ENCODE measurements around the gene SPDYE6. TPM values are rescaled to one million over a fixed set of nuclear protein-coding genes. Genes with fewer than 3 reads are reported as not detected.

Gene SPDYE6
- total and polyA plus RNA-seq, 4 donors = 2.4 TPM; not detected in 3

GRCh38 chr7:102323914-102324195, 32.4 kb downstream of the SPDYE6 start:
- Histone ChIP-seq H3K27ac (ENCODE audit: low read depth in 1 of 2, low read length in 2 of 2) (no peak overlapping the region), H3K9ac (ENCODE audit: low read depth in 1 of 2, low read length in 2 of 2) (no peak overlapping the region), H3K4me3 (ENCODE audit: low read depth in 1 of 3, low read length in 3 of 3) (no peak overlapping the region), H3K36me3 (ENCODE audit: control insufficient read depth in 4 of 4, insufficient read depth in 3 of 4, low read depth in 1 of 4, low read length in 3 of 4) (no peaks in the 10 kb centered on the region), H3K9me3 (ENCODE audit: control insufficient read depth in 4 of 4, low read length in 3 of 4) (no peaks in the 10 kb centered on the region), H3K4me1 (ENCODE audit: control insufficient read depth in 4 of 4, insufficient read depth in 4 of 4, low read length in 3 of 4) (no peaks in the 10 kb centered on the region), H3K27me3 (ENCODE audit: control insufficient read depth in 4 of 4, insufficient read depth in 4 of 4, low read length in 3 of 4) (no peaks in the 10 kb centered on the region)
- WGBS = 85% methylated on average over 5 of the region's 5 CpGs
- TF ChIP-seq ATF3 (IDR thresholded peaks at IDR 0.05) = no peak
- no peak for DNase-seq (ENCODE audit: low spot score)

- no peaks in the 10 kb centered on the region for H3K36me3 ChIP-seq (ENCODE audit: control insufficient read depth in 4 of 4, insufficient read depth in 3 of 4, low read depth in 1 of 4, low read length in 3 of 4)
- H3K4me3 ChIP-seq (ENCODE audit: low read depth in 1 of 3, low read length in 3 of 3) = no peak overlapping the region
- no peak for DNase-seq (ENCODE audit: low spot score)
- H3K9me3 ChIP-seq (ENCODE audit: control insufficient read depth in 4 of 4, low read length in 3 of 4) = no peaks in the 10 kb centered on the region
- WGBS = 67% methylated on average over 8 of the region's 8 CpGs
- H3K27me3 ChIP-seq (ENCODE audit: control insufficient read depth in 4 of 4, insufficient read depth in 4 of 4, low read length in 3 of 4) = no peaks in the 10 kb centered on the region
- no peak overlapping the region for H3K27ac ChIP-seq (ENCODE audit: low read depth in 1 of 2, low read length in 2 of 2)
- H3K4me1 ChIP-seq (ENCODE audit: control insufficient read depth in 4 of 4, insufficient read depth in 4 of 4, low read length in 3 of 4) = no peaks in the 10 kb centered on the region
- TF ChIP-seq TAF1 (conservative IDR thresholded peaks at IDR 0.05) (no peak), HNF4A (conservative IDR thresholded peaks at IDR 0.05) (no peak), CTCF (IDR thresholded peaks at IDR 0.05; ENCODE audit: low read depth, low read length, missing input control) (no peak), FOXA1 (IDR thresholded peaks at IDR 0.05) (no peak), MAX (IDR thresholded peaks at IDR 0.05) (no peak)
- no peak overlapping the region for H3K9ac ChIP-seq (ENCODE audit: low read depth in 1 of 2, low read length in 2 of 2)
Observed at GRCh38 chr7:102322202-102322715, 34.0 kb downstream of the SPDYE6 start.

GRCh38 chr7:102321351-102322201, 34.7 kb downstream of the SPDYE6 start:
- no peak for TF ChIP-seq NR2F2 (IDR thresholded peaks at IDR 0.05)
- TF ChIP-seq, protein P1, sequence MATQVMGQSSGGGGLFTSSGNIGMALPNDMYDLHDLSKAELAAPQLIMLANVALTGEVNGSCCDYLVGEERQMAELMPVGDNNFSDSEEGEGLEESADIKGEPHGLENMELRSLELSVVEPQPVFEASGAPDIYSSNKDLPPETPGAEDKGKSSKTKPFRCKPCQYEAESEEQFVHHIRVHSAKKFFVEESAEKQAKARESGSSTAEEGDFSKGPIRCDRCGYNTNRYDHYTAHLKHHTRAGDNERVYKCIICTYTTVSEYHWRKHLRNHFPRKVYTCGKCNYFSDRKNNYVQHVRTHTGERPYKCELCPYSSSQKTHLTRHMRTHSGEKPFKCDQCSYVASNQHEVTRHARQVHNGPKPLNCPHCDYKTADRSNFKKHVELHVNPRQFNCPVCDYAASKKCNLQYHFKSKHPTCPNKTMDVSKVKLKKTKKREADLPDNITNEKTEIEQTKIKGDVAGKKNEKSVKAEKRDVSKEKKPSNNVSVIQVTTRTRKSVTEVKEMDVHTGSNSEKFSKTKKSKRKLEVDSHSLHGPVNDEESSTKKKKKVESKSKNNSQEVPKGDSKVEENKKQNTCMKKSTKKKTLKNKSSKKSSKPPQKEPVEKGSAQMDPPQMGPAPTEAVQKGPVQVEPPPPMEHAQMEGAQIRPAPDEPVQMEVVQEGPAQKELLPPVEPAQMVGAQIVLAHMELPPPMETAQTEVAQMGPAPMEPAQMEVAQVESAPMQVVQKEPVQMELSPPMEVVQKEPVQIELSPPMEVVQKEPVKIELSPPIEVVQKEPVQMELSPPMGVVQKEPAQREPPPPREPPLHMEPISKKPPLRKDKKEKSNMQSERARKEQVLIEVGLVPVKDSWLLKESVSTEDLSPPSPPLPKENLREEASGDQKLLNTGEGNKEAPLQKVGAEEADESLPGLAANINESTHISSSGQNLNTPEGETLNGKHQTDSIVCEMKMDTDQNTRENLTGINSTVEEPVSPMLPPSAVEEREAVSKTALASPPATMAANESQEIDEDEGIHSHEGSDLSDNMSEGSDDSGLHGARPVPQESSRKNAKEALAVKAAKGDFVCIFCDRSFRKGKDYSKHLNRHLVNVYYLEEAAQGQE (IDR thresholded peaks at IDR 0.05) = no peak
- H3K9me3 ChIP-seq (ENCODE audit: control insufficient read depth in 4 of 4, low read length in 3 of 4) = no peaks in the 10 kb centered on the region
- no peaks in the 10 kb centered on the region for H3K4me1 ChIP-seq (ENCODE audit: control insufficient read depth in 4 of 4, insufficient read depth in 4 of 4, low read length in 3 of 4)
- no peaks in the 10 kb centered on the region for H3K36me3 ChIP-seq (ENCODE audit: control insufficient read depth in 4 of 4, insufficient read depth in 3 of 4, low read depth in 1 of 4, low read length in 3 of 4)
- DNase-seq (ENCODE audit: low spot score) = no peak
- no peak overlapping the region for H3K9ac ChIP-seq (ENCODE audit: low read depth in 1 of 2, low read length in 2 of 2)
- H3K27ac ChIP-seq (ENCODE audit: low read depth in 1 of 2, low read length in 2 of 2) = no peak overlapping the region
- no peaks in the 10 kb centered on the region for H3K27me3 ChIP-seq (ENCODE audit: control insufficient read depth in 4 of 4, insufficient read depth in 4 of 4, low read length in 3 of 4)
- H3K4me3 ChIP-seq (ENCODE audit: low read depth in 1 of 3, low read length in 3 of 3) = peak overlapping the region in 1 of 3 donors; percentile 6
- WGBS = 24% methylated on average over 73 of the region's 73 CpGs
